H1 (cell line): ENCODE results near the gene VPS37D.

Experiments
- EP300 ChIP-seq, 2 experiments: IDR thresholded peaks; 1 replicate in 1 of 2; 2 replicates in 1 of 2; pipeline ENCODE4 v1.6.1; 2011 to 2012; ENCODE audit warnings: low read depth in 2 of 2, low read length in 2 of 2, mild to moderate bottlenecking in 2 of 2, borderline replicate concordance in 1 of 2, inconsistent platforms in 1 of 2, moderate library complexity in 1 of 2
- EZH2 ChIP-seq: fragments of 200-600 bp; sonication (generic); IDR thresholded peaks from 2 replicates; pipeline ENCODE4 v1.7.1; 2012; ENCODE audit warnings: low read depth, mild to moderate bottlenecking, moderate library complexity, low read length, inconsistent platforms; ENCODE audit not compliant: severe bottlenecking
- NRF1 ChIP-seq: IDR thresholded peaks from 2 replicates; pipeline ENCODE4 v1.6.1; 2011; ENCODE audit warnings: mild to moderate bottlenecking, low read depth, low read length, improper control_type of control experiment
- POLR2AphosphoS5 ChIP-seq: IDR thresholded peaks from 2 replicates; pipeline ENCODE4 v1.6.1; 2011; ENCODE audit warnings: low read depth, low read length
- SP4 ChIP-seq: IDR thresholded peaks from 2 replicates; pipeline ENCODE4 v1.6.1; 2012; ENCODE audit warnings: low read length, inconsistent platforms
- TF ChIP-seq, protein P1 (sequence below): IDR thresholded peaks from 2 replicates; pipeline ENCODE4 v1.6.1; 2012; ENCODE audit warnings: low read length, inconsistent platforms
- TF ChIP-seq, protein P2 (sequence below): IDR thresholded peaks from 2 replicates; pipeline ENCODE4 v1.6.1; 2011; ENCODE audit warnings: low read length, improper control_type of control experiment
- TF ChIP-seq, protein P3 (sequence below), 3 experiments: IDR thresholded peaks; 1 replicate in 2 of 3; 2 replicates in 1 of 3; pipeline versions ENCODE4 v1.5.1 to v1.6.1; 2011; ENCODE audit warnings: low read length in 3 of 3, mild to moderate bottlenecking in 3 of 3, inconsistent platforms in 2 of 3, low read depth in 1 of 3, moderate library complexity in 1 of 3; ENCODE audit not compliant: insufficient read depth in 1 of 3; ENCODE audit errors: control extremely low read depth in 1 of 3

DNA sequence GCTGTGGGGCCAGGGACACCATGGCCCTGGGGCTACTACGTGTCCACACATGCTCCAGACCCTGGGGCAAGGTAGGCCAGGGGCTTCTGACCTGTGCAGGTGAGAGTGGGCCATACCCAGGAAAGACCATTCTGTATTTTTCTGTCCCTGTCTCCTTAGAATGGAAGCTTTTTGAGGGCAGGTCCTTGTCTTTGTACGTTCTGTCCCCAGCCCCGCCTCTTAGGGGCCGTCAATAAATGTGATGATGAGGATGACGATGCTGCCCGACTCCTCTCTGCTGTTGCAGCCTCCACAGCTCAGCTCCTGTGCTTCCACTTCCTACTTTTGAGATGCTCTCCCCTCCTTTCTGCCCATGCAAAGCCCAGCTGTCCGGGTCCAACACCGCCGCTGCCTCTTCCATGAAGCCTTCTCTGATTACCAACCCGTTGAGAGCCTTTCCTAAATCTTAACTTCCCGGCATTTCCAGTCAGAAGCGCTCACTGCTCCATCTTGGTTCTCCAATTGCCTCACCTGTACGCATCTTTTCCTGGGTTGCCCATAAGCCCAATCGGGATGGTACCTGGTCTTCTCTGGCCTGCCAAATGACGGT lies 4.3 kb downstream of the VPS37D start:
- TF ChIP-seq, protein P1, sequence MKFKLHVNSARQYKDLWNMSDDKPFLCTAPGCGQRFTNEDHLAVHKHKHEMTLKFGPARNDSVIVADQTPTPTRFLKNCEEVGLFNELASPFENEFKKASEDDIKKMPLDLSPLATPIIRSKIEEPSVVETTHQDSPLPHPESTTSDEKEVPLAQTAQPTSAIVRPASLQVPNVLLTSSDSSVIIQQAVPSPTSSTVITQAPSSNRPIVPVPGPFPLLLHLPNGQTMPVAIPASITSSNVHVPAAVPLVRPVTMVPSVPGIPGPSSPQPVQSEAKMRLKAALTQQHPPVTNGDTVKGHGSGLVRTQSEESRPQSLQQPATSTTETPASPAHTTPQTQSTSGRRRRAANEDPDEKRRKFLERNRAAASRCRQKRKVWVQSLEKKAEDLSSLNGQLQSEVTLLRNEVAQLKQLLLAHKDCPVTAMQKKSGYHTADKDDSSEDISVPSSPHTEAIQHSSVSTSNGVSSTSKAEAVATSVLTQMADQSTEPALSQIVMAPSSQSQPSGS: no peak
- no peak for TF ChIP-seq NRF1
- TF ChIP-seq SP4: no peak
- TF ChIP-seq POLR2AphosphoS5: no peak
- TF ChIP-seq, protein P2, sequence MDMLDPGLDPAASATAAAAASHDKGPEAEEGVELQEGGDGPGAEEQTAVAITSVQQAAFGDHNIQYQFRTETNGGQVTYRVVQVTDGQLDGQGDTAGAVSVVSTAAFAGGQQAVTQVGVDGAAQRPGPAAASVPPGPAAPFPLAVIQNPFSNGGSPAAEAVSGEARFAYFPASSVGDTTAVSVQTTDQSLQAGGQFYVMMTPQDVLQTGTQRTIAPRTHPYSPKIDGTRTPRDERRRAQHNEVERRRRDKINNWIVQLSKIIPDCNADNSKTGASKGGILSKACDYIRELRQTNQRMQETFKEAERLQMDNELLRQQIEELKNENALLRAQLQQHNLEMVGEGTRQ: no peak
- no peak for TF ChIP-seq EP300 (IDR thresholded peaks at IDR 0.05; ENCODE audit: borderline replicate concordance in 1 of 2, low read depth in 2 of 2, low read length in 2 of 2)
- TF ChIP-seq, protein P3, sequence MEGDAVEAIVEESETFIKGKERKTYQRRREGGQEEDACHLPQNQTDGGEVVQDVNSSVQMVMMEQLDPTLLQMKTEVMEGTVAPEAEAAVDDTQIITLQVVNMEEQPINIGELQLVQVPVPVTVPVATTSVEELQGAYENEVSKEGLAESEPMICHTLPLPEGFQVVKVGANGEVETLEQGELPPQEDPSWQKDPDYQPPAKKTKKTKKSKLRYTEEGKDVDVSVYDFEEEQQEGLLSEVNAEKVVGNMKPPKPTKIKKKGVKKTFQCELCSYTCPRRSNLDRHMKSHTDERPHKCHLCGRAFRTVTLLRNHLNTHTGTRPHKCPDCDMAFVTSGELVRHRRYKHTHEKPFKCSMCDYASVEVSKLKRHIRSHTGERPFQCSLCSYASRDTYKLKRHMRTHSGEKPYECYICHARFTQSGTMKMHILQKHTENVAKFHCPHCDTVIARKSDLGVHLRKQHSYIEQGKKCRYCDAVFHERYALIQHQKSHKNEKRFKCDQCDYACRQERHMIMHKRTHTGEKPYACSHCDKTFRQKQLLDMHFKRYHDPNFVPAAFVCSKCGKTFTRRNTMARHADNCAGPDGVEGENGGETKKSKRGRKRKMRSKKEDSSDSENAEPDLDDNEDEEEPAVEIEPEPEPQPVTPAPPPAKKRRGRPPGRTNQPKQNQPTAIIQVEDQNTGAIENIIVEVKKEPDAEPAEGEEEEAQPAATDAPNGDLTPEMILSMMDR (IDR thresholded peaks at IDR 0.05; ENCODE audit: control extremely low read depth in 1 of 3, insufficient read depth in 1 of 3, low read depth in 1 of 3, low read length in 3 of 3): no peak
- no peak for TF ChIP-seq EZH2
